H9 (cell line): ENCODE results near the gene NFIX. TPM values are rescaled to one million over a fixed set of nuclear protein-coding genes. Genes with fewer than 3 reads are reported as not detected.

Experiments used
- DNase-seq: peaks from one replicate; pipeline ENCODE4 v3.0.0-alpha.2; 2017
- H2AFZ ChIP-seq: one replicate; pipeline ENCODE4 v1.6.1; 2013; ENCODE audit warnings: mild to moderate bottlenecking, low read length, control low read depth, moderate library complexity
- H2AK5ac ChIP-seq: 2 replicates; pipeline ENCODE4 v1.6.1; 2013; ENCODE audit warnings: low read length, control low read depth, mixed read lengths; ENCODE audit not compliant: insufficient read length
- H2BK120ac ChIP-seq: one replicate; pipeline ENCODE4 v1.6.1; 2013; ENCODE audit warnings: low read depth, mild to moderate bottlenecking, low read length, control low read depth, inconsistent platforms; ENCODE audit not compliant: poor library complexity, severe bottlenecking
- H2BK12ac ChIP-seq: 2 replicates; pipeline ENCODE4 v1.6.1; 2013; ENCODE audit warnings: low read length, control low read depth, mixed read lengths, low read depth; ENCODE audit not compliant: insufficient read length
- H2BK15ac ChIP-seq: 2 replicates; pipeline ENCODE4 v1.6.1; 2013; ENCODE audit warnings: low read depth, low read length, control low read depth
- H2BK20ac ChIP-seq: one replicate; pipeline ENCODE4 v1.6.1; 2013; ENCODE audit warnings: low read depth, mild to moderate bottlenecking, low read length, control low read depth, inconsistent platforms; ENCODE audit not compliant: poor library complexity, severe bottlenecking
- H2BK5ac ChIP-seq: 2 replicates; pipeline ENCODE4 v1.6.1; 2013; ENCODE audit warnings: low read length, control low read depth, mixed read lengths; ENCODE audit not compliant: insufficient read length
- H3K14ac ChIP-seq: 2 replicates; pipeline ENCODE4 v1.6.1; 2013; ENCODE audit warnings: low read length, control low read depth; ENCODE audit not compliant: insufficient read depth
- H3K18ac ChIP-seq: 2 replicates; pipeline ENCODE4 v1.6.1; 2013; ENCODE audit warnings: low read depth, mild to moderate bottlenecking, mixed read lengths, low read length, control low read depth; ENCODE audit not compliant: insufficient read length
- H3K23ac ChIP-seq: 2 replicates; pipeline ENCODE4 v1.6.1; 2013; ENCODE audit warnings: low read length, control low read depth, mixed read lengths, low read depth; ENCODE audit not compliant: insufficient read length
- H3K23me2 ChIP-seq: 2 replicates; pipeline ENCODE4 v1.6.1; 2013; ENCODE audit warnings: low read depth, mild to moderate bottlenecking, mixed read lengths, low read length, control low read depth; ENCODE audit not compliant: insufficient read length, poor library complexity, severe bottlenecking
- H3K27ac ChIP-seq: 2 replicates; pipeline ENCODE4 v1.5.1; 2013; ENCODE audit warnings: low read length, control low read depth, mixed read lengths, low read depth; ENCODE audit not compliant: insufficient read length
- H3K27me3 ChIP-seq: 2 replicates; pipeline ENCODE4 v1.6.1; 2013; ENCODE audit warnings: low read length, control low read depth, inconsistent platforms; ENCODE audit not compliant: insufficient read depth
- H3K4ac ChIP-seq: 2 replicates; pipeline ENCODE4 v1.6.1; 2013; ENCODE audit warnings: low read depth, mild to moderate bottlenecking, control low read depth, inconsistent platforms, low read length, moderate library complexity
- H3K4me1 ChIP-seq: 2 replicates; pipeline ENCODE4 v1.6.1; 2013; ENCODE audit warnings: low read length, control low read depth, inconsistent platforms; ENCODE audit not compliant: insufficient read depth
- H3K4me2 ChIP-seq: 2 replicates; pipeline ENCODE4 v1.6.1; 2013; ENCODE audit warnings: low read length, control low read depth, mixed read lengths; ENCODE audit not compliant: insufficient read length, insufficient read depth
- H3K56ac ChIP-seq: 2 replicates; pipeline ENCODE4 v1.6.1; 2013; ENCODE audit warnings: low read depth, mild to moderate bottlenecking, mixed read lengths, low read length, control low read depth; ENCODE audit not compliant: insufficient read length
- H3K79me1 ChIP-seq: 2 replicates; pipeline ENCODE4 v1.6.1; 2013; ENCODE audit warnings: low read depth, mild to moderate bottlenecking, moderate library complexity, low read length, control low read depth, inconsistent platforms; ENCODE audit not compliant: insufficient read depth, poor library complexity, severe bottlenecking
- H3K79me2 ChIP-seq: 2 replicates; pipeline ENCODE4 v1.6.1; 2013; ENCODE audit warnings: low read length, control low read depth, inconsistent platforms; ENCODE audit not compliant: insufficient read depth
- H3K9ac ChIP-seq: 2 replicates; pipeline ENCODE4 v1.6.1; 2013; ENCODE audit warnings: low read length, control low read depth, mixed read lengths; ENCODE audit not compliant: insufficient read length; ENCODE audit errors: extremely low read depth
- H3K9me3 ChIP-seq: one replicate; pipeline ENCODE4 v1.6.1; 2013; ENCODE audit warnings: low read depth, low read length, inconsistent platforms; ENCODE audit not compliant: control insufficient read depth
- H3T11ph ChIP-seq: one replicate; pipeline ENCODE4 v1.6.1; 2013; ENCODE audit warnings: mild to moderate bottlenecking, low read length, control low read depth, inconsistent platforms
- H4K20me1 ChIP-seq: one replicate; pipeline ENCODE4 v1.6.1; 2013; ENCODE audit not compliant: control insufficient read depth, insufficient read length, insufficient read depth
- H4K5ac ChIP-seq: 2 replicates; pipeline ENCODE4 v1.6.1; 2013; ENCODE audit warnings: low read depth, mild to moderate bottlenecking, mixed read lengths, low read length, control low read depth; ENCODE audit not compliant: insufficient read length
- H4K8ac ChIP-seq: replicated peaks from 2 replicates; pipeline ENCODE4 v1.6.1; 2013; ENCODE audit warnings: low read length, control low read depth, mixed read lengths, low read depth; ENCODE audit not compliant: insufficient read length
- H4K91ac ChIP-seq: 2 replicates; pipeline ENCODE4 v1.6.1; 2013; ENCODE audit warnings: low read depth, mild to moderate bottlenecking, moderate library complexity, mixed read lengths, low read length, control low read depth; ENCODE audit not compliant: insufficient read length
- H3K27ac Mint-ChIP-seq, 3 experiments: 2 replicates in 2 of 3; 3 replicates in 1 of 3; pipeline ENCODE4 v1.8.0; 2020 to 2021; ENCODE audit warnings: mixed read lengths in 3 of 3, mild to moderate bottlenecking in 1 of 3, moderate library complexity in 1 of 3
- H3K27me3 Mint-ChIP-seq: 2 replicates; pipeline ENCODE4 v1.8.0; 2021; ENCODE audit warnings: low read depth, mild to moderate bottlenecking, moderate library complexity, mixed read lengths
- H3K36me3 Mint-ChIP-seq, 3 experiments: 2 replicates in 2 of 3; 3 replicates in 1 of 3; pipeline ENCODE4 v1.8.0; 2020 to 2021; ENCODE audit warnings: low read depth in 3 of 3, mixed read lengths in 3 of 3; ENCODE audit not compliant: insufficient read depth in 1 of 3
- H3K4me1 Mint-ChIP-seq, 2 experiments: 2 replicates each; pipeline ENCODE4 v1.8.0; 2020; ENCODE audit warnings: mixed read lengths in 2 of 2
- H3K4me3 Mint-ChIP-seq, 2 experiments: 2 replicates in 1 of 2; 3 replicates in 1 of 2; pipeline ENCODE4 v1.8.0; 2020 to 2021; ENCODE audit warnings: mild to moderate bottlenecking in 2 of 2, mixed read lengths in 2 of 2, moderate library complexity in 1 of 2
- H3K9me3 Mint-ChIP-seq, 2 experiments: 2 replicates in 1 of 2; 3 replicates in 1 of 2; pipeline ENCODE4 v1.8.0; 2020; ENCODE audit warnings: mild to moderate bottlenecking in 2 of 2, mixed read lengths in 2 of 2, moderate library complexity in 1 of 2
- WGBS: extraction: QIAGEN DNeasy Blood & Tissue Kit; methylation state at CpG from one replicate; pipeline ENCODE4 v1.1.7; 2013; ENCODE audit warnings: missing lambda C conversion rate, low lambda C conversion rate, mixed read lengths; ENCODE audit not compliant: insufficient read length; ENCODE audit errors: extremely low coverage; 5-methylcytosine and 5-hydroxymethylcytosine counted together
- total RNA-seq: library from RNA; stranded (reverse); gene quantifications from 2 replicates; pipeline ENCODE4 v1.2.1, GENCODE V29; 2021
- TF ChIP-seq, protein P1 (sequence below): fragments of 200-600 bp; sonication (generic); conservative IDR thresholded peaks from 3 replicates; pipeline ENCODE4 v1.8.0; 2021; ENCODE audit warnings: antibody characterized with exemption, mild to moderate bottlenecking

Gene NFIX
- total RNA-seq, 1 experiment from 2014 or later: 0.31 TPM

DNA sequence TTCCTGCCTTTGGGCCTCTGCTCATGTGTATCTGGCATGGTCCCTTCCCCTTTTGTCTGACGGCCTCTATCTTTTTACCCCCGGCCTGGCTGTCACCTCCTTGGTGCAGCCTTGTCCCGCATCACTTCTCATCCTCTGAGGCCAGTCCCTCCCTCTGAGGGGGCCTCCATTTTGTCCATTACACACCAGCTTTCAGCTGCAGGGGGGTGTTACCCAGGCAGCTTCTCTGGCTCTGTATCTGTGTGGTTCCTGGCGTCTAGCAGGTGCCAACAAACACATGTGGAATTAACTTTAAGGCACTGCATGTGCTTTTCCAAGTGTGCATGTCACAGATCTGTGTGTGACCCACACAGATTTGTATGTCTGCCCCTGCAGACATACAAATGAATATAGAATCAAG, 55.0 kb downstream of the NFIX start:
- Mint-ChIP-seq H3K27ac (no peak overlapping the region), H3K36me3 (no peaks in the 10 kb centered on the region; a peak in 2 of 7 replicates), H3K27me3 (peaks cover 98% of the 10 kb centered on the region), H3K4me1 (peaks cover 26 to 37% of the 10 kb centered on the region in 2 experiments), H3K4me3 (peak overlapping the region in 1 of 2 experiments; percentile 6; a peak in 2 of 5 replicates), H3K9me3 (peaks cover 0 to 10% of the 10 kb centered on the region in 2 experiments; a peak in 2 of 5 replicates)
- TF ChIP-seq, protein P1, sequence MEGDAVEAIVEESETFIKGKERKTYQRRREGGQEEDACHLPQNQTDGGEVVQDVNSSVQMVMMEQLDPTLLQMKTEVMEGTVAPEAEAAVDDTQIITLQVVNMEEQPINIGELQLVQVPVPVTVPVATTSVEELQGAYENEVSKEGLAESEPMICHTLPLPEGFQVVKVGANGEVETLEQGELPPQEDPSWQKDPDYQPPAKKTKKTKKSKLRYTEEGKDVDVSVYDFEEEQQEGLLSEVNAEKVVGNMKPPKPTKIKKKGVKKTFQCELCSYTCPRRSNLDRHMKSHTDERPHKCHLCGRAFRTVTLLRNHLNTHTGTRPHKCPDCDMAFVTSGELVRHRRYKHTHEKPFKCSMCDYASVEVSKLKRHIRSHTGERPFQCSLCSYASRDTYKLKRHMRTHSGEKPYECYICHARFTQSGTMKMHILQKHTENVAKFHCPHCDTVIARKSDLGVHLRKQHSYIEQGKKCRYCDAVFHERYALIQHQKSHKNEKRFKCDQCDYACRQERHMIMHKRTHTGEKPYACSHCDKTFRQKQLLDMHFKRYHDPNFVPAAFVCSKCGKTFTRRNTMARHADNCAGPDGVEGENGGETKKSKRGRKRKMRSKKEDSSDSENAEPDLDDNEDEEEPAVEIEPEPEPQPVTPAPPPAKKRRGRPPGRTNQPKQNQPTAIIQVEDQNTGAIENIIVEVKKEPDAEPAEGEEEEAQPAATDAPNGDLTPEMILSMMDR: no peak
- H3K79me2 ChIP-seq: no peaks in the 10 kb centered on the region
- peaks cover 3% of the 10 kb centered on the region for H3K23me2 ChIP-seq
- H3T11ph ChIP-seq: no peak overlapping the region
- no peak overlapping the region for H2AK5ac ChIP-seq
- H2BK20ac ChIP-seq: no peak overlapping the region
- peaks cover 56% of the 10 kb centered on the region for H3K27me3 ChIP-seq
- no peak overlapping the region for H3K4ac ChIP-seq
- DNase-seq: no peak
- H3K9ac ChIP-seq: no peak overlapping the region
- H3K23ac ChIP-seq: no peak overlapping the region
- no peaks in the 10 kb centered on the region for H4K20me1 ChIP-seq
- H3K4me2 ChIP-seq: no peak overlapping the region
- no peak overlapping the region for H2BK12ac ChIP-seq
- H3K9me3 ChIP-seq: no peaks in the 10 kb centered on the region
- no peaks in the 10 kb centered on the region for H3K79me1 ChIP-seq
- H3K18ac ChIP-seq: no peak overlapping the region
- no peak overlapping the region for H2BK120ac ChIP-seq
- no peak overlapping the region for H3K14ac ChIP-seq
- H3K4me1 ChIP-seq: peaks cover 5% of the 10 kb centered on the region; the same call in 1 of the 2 replicates
- H3K56ac ChIP-seq: no peak overlapping the region
- H2BK5ac ChIP-seq: no peak overlapping the region
- H2AFZ ChIP-seq: no peak overlapping the region
- no peak overlapping the region for H4K8ac ChIP-seq
- no peak overlapping the region for H2BK15ac ChIP-seq
- WGBS: no CpG with 5 or more reads among the region's 4 CpGs
- no peak overlapping the region for H4K91ac ChIP-seq
- H4K5ac ChIP-seq: no peak overlapping the region
- no peak overlapping the region for H3K27ac ChIP-seq
